GM21528 (cell line): Measurements from ENCODE around the gene ZNF320.
"Not testable (repeated sequence)": the region's sequence is repeated elsewhere in the genome, so short reads cannot be mapped to it uniquely, and the experiment has no call there.

ENCODE experiments used
- ATAC-seq: cut with Tn5 transposase; IDR thresholded peaks from one replicate; pipeline ENCODE4 v1.9.1; 2021; ENCODE audit warnings: mild to moderate bottlenecking, moderate library complexity; ENCODE audit not compliant: unreplicated experiment, low FRiP score

Gene ZNF320

DNA sequence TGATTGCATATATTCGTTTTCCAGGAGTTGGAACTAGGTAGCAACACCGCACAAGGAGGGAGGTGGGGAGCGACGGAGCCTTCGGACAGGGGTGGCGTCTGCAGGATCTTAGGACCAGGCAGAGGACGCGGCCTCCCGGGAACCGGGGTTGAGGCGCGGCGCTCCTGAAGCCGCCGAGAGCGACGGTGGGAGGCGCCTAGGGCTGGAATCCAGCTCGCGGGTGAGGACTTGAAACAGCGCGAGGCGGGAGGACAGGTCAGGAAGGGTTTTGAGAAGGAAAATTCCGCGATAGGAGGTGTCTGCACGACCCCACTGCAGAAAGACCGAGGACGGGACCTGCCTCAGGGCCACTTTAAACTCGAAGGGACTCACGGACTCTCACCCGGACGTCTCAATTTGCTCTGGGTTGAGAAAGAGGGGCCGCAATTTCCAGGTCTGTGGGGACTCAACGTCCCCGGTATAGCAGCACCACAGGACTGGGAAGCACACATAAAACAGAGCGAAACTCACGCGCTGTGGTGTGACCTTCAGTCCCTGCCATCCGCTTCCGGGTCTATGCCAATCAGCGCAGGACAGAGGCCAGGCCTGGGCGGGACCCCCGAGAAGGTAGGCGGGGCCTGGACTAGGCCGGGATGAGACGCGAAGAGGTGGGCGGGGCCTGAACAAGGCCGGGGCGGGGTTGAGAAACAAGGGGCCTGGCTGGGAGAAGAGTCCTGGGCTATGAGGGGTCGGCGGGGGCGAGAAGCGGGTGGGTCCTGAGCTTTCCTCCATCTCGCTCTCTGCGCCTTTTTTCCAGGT lies at the start of gene ZNF320:
ZNF320 (minus strand) TSS at position 498 of the 798 bp plus-strand sequence. CDS start 7,380 bp downstream, outside the sequence.
- ATAC-seq = peak; percentile 97

DNA sequence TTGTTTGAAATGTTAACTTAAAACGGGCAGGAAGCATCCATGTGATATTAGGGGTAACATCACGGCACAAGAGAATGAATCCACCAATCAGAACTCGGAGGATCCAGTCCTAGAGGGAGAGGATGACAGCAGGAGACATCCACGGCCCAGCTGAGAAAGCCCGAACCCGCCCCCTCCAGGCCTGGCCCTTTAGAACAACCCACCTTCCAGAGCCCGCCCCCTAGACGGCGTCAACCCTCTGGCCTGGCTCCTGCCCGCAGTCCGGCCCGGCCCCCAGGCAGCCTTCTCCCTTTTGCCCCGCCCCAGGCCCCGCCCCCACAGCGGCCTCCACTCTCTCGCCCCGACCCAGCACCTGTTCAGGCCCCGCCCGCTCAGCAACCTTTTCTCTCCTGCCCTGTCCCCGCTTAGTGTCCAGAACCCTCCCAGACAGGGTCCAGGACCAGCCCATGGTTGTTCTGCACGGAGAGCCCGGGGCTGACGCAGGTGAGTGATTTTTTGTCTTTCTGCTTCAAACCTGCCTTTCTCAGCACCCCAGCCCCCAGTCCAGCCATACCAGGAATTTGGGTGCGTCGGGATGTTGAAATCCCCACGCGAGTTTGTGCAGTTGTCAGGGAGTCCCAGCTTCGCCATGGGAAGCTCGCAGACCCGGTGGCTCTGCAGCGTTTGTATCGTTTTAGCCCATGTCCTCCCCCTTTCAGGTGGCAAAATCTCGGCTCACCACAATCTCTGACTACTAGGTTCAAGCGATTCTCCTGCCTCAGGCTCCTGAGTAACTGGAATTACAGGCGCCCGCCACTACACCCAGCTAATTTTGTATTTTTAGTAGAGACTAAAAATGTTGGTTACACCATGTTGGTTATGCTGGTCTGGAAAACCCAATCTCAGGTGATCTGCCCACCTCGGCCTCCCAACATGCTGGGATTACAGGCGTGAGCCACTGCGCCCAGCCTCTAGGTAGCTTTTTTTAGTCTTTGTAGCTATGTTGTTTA lies 49.2 kb upstream of the ZNF320 start:
- ATAC-seq = no peak

DNA sequence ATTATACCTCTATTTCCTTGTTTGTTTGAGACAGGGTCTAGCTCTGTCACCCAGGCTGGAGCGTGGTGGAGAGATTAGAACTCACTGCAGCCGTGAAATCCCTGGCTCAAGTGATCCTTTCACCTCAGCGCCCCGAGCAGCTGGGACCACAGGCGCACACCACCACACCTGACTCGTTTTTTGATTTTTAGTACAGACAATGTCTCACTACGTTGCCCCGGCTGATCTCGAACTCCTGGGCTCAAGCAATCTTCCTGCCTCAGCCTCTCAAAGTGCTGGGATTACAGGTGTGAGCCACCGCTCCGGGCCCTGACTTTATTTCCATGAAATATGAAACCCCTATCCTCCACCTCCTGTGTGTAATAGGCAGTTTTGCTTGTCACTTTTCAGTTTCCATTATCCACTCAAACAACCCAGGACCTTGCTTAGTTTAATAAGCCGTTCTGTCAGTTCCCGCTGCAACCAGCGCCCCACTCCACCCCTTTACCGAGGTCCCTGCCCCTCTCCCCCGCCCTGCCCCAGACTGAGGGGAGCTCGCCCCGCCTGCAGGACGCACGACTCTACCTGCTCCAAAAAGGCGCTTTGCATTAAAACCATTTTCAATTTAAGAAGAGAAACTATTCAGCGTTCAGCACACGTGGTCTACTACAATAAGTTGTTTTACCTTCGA lies 48.4 kb upstream of the ZNF320 start:
- ATAC-seq = no peak

DNA sequence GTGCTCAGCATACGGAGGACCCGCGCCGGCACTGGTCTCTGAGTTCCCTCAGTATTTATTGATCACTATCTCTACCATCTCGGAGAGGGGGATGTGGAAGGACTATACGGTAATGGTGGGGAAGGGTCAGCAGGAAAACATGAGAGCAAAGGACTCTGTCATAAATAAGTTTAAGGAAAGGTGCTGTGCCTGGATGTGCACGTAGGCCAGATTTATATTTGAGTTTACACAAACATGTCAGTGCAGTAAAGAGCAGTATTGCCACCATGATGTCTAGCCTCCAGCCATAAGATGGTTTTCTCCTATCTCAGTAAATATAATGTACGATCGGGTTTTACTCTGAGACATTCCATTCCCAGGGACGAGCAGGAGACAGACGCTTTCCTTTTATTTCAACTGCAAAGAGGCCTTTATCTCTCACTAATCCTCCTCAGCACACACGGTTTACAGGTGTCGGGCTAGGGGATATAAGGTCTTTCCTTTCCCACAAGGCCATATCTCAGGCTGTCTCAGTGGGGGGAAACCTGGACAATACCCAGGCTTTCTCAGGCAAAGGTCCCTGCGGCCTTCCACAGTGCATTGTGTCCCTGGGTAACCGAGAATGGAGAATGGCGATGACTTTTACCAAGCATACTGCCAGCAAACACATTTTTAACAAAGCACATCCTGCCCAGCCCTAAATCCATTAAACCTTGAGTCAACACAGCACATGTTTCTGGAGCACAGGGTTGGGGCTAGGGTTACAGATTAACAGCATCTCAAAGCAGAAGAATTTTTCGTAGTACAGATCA lies 47.5 kb upstream of the ZNF320 start:
- ATAC-seq = not testable (repeated sequence)

DNA sequence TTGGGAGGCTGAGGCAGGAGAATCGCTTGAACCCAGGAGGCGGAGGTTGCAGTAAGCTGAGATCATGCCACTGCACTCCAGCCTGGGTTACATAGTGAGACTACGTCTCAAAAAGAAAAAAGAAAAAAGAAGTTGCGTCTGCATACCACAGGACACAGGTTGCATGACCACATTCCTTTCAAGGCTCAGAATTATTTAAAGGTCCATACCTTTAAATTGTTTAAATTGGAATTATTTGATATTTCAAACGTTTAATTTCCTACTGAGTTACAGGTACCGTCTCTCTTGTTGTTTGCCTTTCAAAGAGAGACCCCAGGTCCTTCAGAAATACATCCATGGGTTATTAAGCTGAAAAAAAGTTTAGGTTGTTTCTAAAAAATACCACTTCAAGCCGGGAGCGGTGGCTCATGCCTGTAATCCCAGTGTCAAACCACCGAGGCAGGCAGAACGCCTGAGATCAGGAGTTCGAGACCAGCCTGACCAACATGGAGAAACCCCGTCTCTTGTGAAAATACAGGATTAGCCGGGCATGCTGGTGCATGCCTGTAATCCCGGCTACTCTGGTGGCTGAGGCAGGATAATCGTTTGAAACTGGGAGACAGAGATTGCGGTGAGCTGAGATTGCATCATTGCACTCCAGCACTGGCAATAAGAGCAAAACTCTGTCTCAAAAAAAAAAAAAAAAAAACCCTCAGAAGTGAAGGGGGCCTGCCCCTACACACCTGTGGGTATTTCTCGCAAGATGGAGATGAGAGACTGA lies 46.6 kb upstream of the ZNF320 start:
- ATAC-seq = no peak

DNA sequence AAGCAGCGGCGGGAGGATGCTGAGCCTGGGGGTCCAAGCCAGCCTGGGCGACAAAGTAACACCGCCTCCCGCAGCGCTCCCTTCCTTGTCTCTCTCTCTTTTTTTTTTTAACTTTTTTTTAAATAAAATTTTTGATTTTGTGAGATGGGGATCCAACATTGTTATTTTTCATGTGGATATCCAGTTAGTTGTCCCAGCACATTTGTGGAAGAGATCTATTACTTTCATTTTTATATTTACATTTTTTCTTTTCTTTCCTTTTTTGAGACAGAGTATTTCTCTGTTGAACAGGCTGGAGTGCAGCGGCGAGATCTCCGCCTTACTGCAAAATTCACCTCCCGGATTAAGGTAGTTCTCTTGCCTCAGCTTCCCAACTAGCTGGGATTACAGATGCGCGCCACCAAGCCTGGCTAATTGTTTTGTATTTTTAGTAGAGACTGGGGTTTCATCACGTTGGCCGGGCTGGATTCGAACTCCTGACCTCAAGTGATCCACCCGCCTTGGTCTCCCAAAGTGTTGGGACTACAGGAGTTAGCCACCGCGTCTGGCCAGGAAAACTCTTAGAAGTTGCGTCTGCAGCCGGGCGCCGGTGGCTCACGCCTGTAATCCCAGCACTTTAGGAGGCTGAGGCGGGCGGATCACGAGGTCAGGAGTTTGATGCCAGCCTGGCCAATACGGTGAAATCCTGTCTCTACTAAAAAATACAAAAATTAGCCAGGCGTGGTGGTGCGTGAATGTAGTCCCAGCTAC lies 45.9 kb upstream of the ZNF320 start:
- ATAC-seq = no peak

DNA sequence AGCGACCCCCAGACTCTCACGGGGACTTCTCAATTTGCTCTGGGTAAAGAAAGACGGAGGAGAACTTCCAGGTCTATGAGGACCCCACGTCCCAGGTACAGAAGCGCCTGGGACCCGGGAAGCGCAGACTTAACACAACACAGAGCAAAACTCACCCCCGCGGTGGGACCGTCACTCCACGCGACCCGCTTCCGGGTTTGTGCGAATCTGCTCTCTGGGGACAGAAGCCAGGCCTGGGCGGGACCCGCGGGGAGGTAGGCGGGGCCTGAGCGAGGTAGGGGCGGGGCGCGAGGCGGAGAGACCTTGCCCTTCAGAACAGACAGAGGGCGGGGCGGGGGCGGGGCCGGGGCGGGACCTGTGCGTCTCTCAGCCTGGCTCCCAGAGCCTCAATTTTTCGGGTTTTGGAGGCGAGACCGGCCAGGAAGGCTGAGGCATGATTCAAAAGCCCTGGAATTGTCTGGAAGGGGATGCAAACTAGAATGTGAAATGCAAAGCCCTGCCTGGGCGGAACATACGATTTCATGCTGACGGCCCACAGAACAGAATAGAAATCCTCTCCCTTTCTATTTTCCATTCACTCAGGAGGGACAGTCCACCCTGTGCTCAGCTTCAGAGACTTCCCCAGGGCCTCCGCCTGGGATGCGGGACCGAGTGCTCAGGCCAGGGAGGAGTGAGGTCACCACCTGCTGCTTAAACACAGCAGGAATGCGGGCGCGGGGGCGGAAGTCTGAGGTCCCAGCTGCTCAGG lies 45.1 kb upstream of the ZNF320 start:
- peak; percentile 84 for ATAC-seq

DNA sequence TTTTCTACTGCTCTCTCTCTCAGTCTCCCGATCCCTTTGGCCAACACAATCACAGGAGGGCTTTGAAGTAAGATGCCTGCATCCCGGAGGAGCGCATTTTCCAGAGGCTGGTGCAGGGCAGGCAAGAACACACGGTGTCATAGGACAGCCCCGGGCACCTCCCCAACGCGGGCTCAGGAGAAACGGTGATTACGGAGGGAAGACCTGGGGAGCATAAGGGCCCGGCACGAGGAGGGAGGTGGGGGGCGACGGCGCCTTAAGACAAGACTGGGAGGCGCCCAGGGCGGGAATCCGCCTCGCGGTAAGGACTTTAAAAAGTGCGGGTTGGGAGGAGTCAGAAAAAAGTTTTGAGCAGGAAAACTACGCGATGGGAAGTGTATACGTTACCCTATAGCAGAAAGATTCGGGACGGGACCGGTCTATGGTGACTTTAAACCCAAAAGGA lies 44.5 kb upstream of the ZNF320 start:
- peak; percentile 42 for ATAC-seq

DNA sequence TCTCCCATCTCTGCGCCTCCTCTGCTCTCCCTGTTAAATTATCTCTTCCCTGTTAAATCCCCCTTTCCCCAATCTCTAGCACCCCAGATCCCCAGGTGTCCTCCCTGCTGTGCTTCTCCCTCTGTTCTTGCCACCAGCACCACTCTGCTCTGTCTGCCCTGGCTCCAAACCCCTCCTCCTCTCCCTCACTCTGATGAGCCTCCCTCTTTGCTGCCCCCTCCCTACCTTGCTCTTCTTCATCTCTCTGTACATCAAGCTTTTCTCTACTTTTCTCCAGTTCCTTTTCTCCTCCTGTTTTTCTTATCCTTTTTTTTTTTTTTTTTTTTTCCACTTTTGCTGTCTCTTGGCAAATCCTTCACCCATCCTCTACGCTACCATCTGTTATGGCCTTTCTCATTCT lies 44.1 kb upstream of the ZNF320 start:
- ATAC-seq = not testable (repeated sequence)

DNA sequence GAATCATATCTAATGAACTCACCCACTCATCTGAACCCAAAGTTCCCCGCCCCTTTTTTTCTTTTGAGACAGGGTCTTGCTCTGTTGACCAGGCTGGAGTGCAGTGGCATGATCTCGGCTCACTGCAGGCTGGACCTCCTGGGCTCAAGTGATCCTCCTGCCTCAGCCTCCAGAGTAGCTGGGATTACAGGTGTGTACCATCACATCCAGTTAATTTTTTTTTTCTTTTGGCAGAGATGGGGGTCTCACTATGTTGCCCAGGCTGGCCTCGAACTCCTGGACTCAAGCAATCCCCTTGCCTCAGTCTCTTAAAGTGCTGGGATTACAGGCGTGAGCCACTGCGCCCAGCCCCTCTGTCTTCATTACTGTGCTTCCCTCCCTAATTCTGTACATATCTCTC lies 43.5 kb upstream of the ZNF320 start:
- not testable (repeated sequence) for ATAC-seq

DNA sequence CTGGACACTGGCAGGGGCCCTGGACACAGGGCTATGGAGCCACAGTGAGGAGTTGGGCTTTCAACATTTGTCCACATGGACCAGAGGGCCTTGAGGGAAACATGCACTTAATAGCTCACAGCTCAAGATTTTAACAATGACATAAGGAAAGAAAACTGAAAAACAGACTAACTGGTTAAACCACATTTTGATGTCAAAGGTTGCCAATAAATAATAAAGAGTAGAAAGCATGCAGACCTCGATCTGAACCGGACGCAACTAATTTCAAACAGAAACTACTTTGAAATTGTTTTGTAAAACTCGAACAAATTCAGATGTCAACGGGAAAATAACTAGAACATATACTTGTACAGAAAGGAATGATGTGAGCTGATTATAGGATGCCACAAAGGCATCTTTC lies 41.3 kb upstream of the ZNF320 start:
- no peak for ATAC-seq

DNA sequence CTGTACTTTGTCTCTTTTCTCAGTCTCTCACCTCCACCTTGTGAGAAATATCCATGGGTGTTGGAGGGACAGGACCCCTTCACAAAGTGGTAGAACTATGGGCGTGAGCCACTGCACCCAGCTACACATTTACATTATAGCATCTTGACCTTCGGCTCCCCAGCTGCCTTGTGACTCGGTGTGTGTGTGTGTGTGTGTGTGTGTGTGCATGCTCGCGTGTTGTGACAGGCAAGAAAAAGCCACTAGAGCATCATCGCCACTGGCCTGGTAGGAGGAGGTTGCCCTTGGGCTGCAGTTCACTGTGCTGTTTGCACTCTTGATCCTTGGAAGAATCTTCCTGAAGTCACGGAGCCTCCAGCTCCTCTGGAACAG lies 39.5 kb upstream of the ZNF320 start:
- no peak for ATAC-seq

DNA sequence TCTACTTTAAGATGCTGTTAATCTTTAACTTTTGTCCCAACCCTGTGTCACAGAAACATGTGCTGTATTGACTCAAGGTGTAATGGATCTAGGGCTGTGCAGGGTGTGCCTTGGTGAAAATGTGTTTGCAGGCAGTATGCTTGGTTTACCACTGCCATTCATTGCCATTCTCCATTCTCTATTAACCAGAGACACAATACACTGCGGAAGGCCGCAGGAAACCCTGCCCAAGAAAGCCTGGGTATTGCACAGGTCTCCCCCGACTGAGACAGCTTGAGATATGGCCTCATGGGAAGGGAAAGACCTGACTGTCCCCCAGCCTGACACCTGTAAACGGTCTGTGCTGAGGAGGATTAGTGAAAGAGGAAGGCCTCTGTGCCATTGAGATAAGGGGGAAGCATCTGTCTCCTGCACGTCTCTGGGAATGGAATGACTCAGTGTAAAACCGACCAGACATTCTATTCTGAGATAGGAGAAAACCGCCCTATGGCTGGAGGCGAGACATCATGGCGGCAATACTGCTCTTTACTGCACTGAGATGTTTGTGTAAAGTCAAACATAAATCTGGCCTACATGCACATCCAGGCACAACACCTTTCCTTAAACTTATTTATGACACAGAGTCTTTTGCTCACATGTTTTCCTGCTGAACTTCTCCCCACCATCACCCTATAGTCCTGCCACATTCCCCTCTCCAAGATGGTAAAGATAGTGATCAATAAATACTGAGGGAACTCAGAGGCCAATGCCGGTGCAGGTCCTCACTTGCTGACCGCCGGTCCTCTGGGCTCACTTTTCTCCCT lies 38.9 kb upstream of the ZNF320 start:
- no peak for ATAC-seq

DNA sequence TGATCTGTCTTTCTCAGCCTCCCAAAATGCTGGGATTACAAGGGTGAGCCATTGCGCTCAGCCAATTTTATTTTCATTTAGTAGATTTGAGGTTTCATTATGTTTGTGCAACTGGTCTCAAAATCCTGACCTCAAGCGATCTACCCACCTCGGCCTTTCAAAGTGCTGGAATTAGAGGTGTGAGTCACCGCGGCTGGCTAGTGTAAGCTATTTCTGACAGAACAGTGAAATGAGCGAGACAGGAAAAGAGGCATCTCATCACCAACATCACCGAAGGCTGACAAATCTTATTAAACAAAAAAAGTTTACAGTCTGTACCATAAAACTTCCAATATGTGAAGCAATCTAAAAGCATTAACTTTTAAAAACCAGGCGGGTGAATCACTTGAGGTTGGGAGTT lies 38.0 kb upstream of the ZNF320 start:
- ATAC-seq = no peak

DNA sequence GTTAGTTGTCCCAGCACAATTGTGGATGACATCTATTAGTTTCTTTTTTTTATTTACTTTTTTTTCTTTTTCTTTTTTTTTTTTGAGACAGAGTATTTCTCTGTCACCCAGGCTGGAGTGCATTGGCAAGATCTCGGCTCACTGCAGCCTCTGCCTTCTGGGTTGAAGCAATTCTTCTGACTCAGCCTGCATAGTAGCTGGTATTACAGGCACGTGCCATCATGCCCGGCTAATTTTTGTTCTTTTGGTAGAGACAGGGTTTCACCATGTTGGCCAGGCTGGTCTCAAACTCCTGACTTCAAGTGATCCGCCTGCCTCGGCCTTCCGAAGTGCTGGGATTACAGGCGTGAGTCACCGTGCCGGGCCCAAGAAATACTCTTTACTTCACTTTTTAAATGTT lies 27.2 kb upstream of the ZNF320 start:
- not testable (repeated sequence) for ATAC-seq

DNA sequence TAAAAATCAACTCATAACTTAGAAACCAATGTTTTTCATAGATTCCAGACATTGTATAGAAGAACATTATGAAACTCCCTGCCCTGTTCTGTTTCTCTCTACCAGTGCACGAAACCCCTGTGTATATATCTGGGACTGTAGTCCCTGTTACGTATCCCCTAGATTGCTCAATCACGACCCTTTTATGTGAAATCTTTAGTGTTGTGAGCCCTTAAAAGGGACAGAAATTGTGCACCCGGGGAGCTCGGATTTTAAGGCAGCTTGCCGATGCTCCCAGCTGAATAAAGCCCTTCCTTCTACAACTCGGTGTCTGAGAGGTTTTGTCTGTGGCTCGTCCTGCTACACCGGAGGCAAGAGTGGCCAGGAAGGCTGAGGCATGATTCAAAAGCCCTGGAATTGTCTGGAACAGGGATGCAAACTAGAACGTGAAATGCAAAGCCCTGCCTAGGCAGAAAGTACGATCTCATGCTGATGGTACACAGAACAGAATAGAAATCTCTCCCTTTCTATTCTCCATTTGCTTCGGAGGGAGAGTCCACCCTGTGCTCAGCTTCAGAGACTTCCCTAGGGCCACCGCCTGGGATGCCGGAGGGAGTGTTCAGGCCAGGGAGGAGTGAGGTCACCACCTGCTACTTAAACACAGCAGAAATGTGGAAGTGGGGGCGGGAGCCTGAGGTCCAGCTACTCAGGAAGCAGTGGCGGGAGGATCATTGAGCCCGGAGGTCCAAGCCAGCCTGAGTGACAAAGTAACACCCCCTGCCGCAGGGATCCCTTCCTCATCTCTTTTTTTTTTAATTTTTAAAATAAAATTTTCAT lies 26.6 kb upstream of the ZNF320 start:
- ATAC-seq = no peak
